DOHH2 (cell line): ENCODE measurements around the gene PLA2G6.

Experiments
- CTCF ChIP-seq: fragments of 200-600 bp; sonication (generic); IDR thresholded peaks from one replicate; pipeline ENCODE4 v1.5.1; 2014; ENCODE audit warnings: antibody characterized with exemption, mild to moderate bottlenecking, low read depth, low read length; ENCODE audit not compliant: poor library complexity, severe bottlenecking
- EZH2phosphoT487 ChIP-seq: fragments of 200-600 bp; sonication (generic); IDR thresholded peaks from 2 replicates; pipeline ENCODE4 v1.6.1; 2017; ENCODE audit warnings: borderline replicate concordance, mild to moderate bottlenecking, antibody characterized with exemption, low read length, moderate library complexity, mixed read lengths

DNA sequence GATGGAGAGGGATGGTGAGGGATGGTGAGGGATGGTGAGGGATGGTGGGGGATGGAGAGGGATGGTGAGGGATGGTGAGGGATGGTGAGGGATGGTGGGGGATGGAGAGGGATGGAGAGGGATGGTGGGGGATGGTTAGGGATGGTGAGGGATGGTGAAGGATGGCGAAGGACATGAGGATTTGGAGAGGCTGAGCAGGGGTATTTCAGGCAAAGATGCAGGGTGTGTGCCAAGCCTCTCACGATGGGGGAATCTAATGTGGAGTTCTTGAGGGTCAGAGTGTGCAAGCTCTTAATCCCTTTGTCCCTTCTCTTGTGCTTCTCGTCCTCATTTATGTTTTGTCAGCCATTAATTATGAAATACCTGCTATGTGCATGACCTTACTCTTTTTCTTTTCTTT lies 7.5 kb upstream of the PLA2G6 start:
- TF ChIP-seq CTCF, result no peak
- TF ChIP-seq EZH2phosphoT487, result no peak
